HepG2 (cell line): Measurements from ENCODE around the gene SBSN. TPM values are rescaled to one million over a fixed set of nuclear protein-coding genes. Genes with fewer than 3 reads are reported as not detected.
A peak's percentile ranks its signal among the peaks of the same experiment; 100 is the strongest.

Experiments
- EZH2 ChIP-seq: conservative IDR thresholded peaks from 2 replicates; pipeline ENCODE4 v1.6.1; 2012; ENCODE audit warnings: mild to moderate bottlenecking, low read depth, low read length, moderate library complexity
- FOXJ3 ChIP-seq: sonication (generic); formaldehyde crosslinking; IDR thresholded peaks from 2 replicates; pipeline ENCODE4 v1.4.0; 2020; ENCODE audit warnings: missing genetic modification reagents, mild to moderate bottlenecking, borderline replicate concordance
- HES4 ChIP-seq: sonication (generic); formaldehyde crosslinking; IDR thresholded peaks from 2 replicates; pipeline ENCODE4 v1.9.0; 2021; ENCODE audit warnings: mild to moderate bottlenecking, missing genetic modification reagents, borderline replicate concordance
- MED13 ChIP-seq: sonication (generic); formaldehyde crosslinking; IDR thresholded peaks from 2 replicates; pipeline ENCODE4 v1.5.0; 2020; ENCODE audit warnings: missing genetic modification reagents
- NFIC ChIP-seq: IDR thresholded peaks from 2 replicates; pipeline ENCODE4 v1.6.1; 2012; ENCODE audit warnings: mild to moderate bottlenecking, low read length, inconsistent platforms
- NFKBIZ ChIP-seq: IDR thresholded peaks from 2 replicates; pipeline ENCODE4 v1.6.1; 2018; ENCODE audit warnings: missing genetic modification reagents, missing compliant biosample characterization
- PLRG1 ChIP-seq: fragments of 450-650 bp; conservative IDR thresholded peaks from 2 replicates; pipeline ENCODE4 v1.6.1; 2016
- SRSF9 ChIP-seq: fragments of 200-400 bp; formaldehyde crosslinking; IDR thresholded peaks from 2 replicates; pipeline ENCODE4 v1.6.1; 2018; ENCODE audit warnings: borderline replicate concordance, mild to moderate bottlenecking, low read depth, low read length; ENCODE audit not compliant: insufficient read depth, poor library complexity, severe bottlenecking
- XBP1 ChIP-seq: sonication (generic); formaldehyde crosslinking; IDR thresholded peaks from 2 replicates; pipeline ENCODE4 v1.5.0; 2020; ENCODE audit warnings: missing genetic modification reagents
- ZFP1 ChIP-seq: IDR thresholded peaks from 2 replicates; pipeline ENCODE4 v1.6.1; 2016
- ZFP36L2 ChIP-seq: sonication (generic); formaldehyde crosslinking; IDR thresholded peaks from 2 replicates; pipeline ENCODE4 v1.4.0; 2020; ENCODE audit warnings: missing genetic modification reagents
- ZKSCAN5 ChIP-seq: sonication (generic); formaldehyde crosslinking; IDR thresholded peaks from 2 replicates; pipeline ENCODE4 v1.5.1; 2020; ENCODE audit warnings: mild to moderate bottlenecking, missing genetic modification reagents
- ZMYM2 ChIP-seq: sonication (generic); formaldehyde crosslinking; IDR thresholded peaks from 2 replicates; pipeline ENCODE4 v1.8.0; 2022; ENCODE audit warnings: mild to moderate bottlenecking, missing genetic modification reagents
- ZNF264 ChIP-seq: sonication (generic); formaldehyde crosslinking; IDR thresholded peaks from 2 replicates; pipeline ENCODE4 v1.4.0; 2020; ENCODE audit warnings: missing genetic modification reagents
- ZNF335 ChIP-seq: sonication (generic); formaldehyde crosslinking; IDR thresholded peaks from 2 replicates; pipeline ENCODE4 v1.4.0; 2020; ENCODE audit warnings: missing genetic modification reagents
- ZNF33B ChIP-seq: sonication (generic); formaldehyde crosslinking; IDR thresholded peaks from 2 replicates; pipeline ENCODE4 v1.5.1; 2020; ENCODE audit warnings: mild to moderate bottlenecking, missing genetic modification reagents
- ZNF382 ChIP-seq: sonication (generic); formaldehyde crosslinking; IDR thresholded peaks from 2 replicates; pipeline ENCODE4 v1.5.0; 2020; ENCODE audit warnings: missing genetic modification reagents, mild to moderate bottlenecking, borderline replicate concordance
- ZNF552 ChIP-seq: sonication (generic); formaldehyde crosslinking; IDR thresholded peaks from 2 replicates; pipeline ENCODE4 v1.9.0; 2022; ENCODE audit warnings: missing genetic modification reagents, mild to moderate bottlenecking, borderline replicate concordance
- polyA plus RNA-seq, 8 experiments: library from polyadenylated mRNA; depleted of rRNA in 3 of 8; stranded (reverse) in 7 of 8; unstranded in 1 of 8; fragments of >200 nt; fragmentation: Illumina TruSeq in 4 of 8; extraction: Trizol in 4 of 8; gene quantifications; 2 replicates each; pipeline versions ENCODE4 v1.2.1 to v1.2.3, GENCODE V29; 2011 to 2016; ENCODE audit warnings: low read depth in 4 of 8, missing spikeins in 1 of 8, mixed read lengths in 1 of 8; ENCODE audit not compliant: insufficient read depth in 1 of 8
- total RNA-seq, 5 experiments: library from RNA; depleted of rRNA; stranded (reverse); fragments of >200 nt; fragmentation: Illumina TruSeq; extraction: Trizol; gene quantifications; 2 replicates each; pipeline ENCODE4 v1.2.3, GENCODE V29; 2016; ENCODE audit warnings: low read depth in 1 of 5
- TF ChIP-seq, protein P1 (sequence below): sonication (generic); formaldehyde crosslinking; conservative IDR thresholded peaks from 2 replicates; pipeline ENCODE4 v1.4.0; 2020; ENCODE audit warnings: missing genetic modification reagents
- TF ChIP-seq, protein P2 (sequence below): sonication (generic); formaldehyde crosslinking; IDR thresholded peaks from 2 replicates; pipeline ENCODE4 v1.8.1; 2023; ENCODE audit warnings: missing genetic modification reagents, mild to moderate bottlenecking, borderline replicate concordance
- TF ChIP-seq, protein P3 (sequence below): sonication (generic); formaldehyde crosslinking; IDR thresholded peaks from 2 replicates; pipeline ENCODE4 v1.4.0; 2020; ENCODE audit warnings: missing genetic modification reagents
- TF ChIP-seq, protein P4 (sequence below): sonication (generic); formaldehyde crosslinking; IDR thresholded peaks from 2 replicates; pipeline ENCODE4 v1.4.0; 2020; ENCODE audit warnings: missing genetic modification reagents, low read depth, mild to moderate bottlenecking, borderline replicate concordance
- TF ChIP-seq, protein P5 (sequence below): sonication (generic); formaldehyde crosslinking; conservative IDR thresholded peaks from 2 replicates; pipeline ENCODE4 v1.8.0; 2022; ENCODE audit warnings: mild to moderate bottlenecking, moderate library complexity, missing genetic modification reagents

SBSN gene
- total and polyA plus RNA-seq, 2 of the 13 experiments (the other 11 are each of a cell fraction or from before 2014, with no cell fraction given), result not detected

DNA sequence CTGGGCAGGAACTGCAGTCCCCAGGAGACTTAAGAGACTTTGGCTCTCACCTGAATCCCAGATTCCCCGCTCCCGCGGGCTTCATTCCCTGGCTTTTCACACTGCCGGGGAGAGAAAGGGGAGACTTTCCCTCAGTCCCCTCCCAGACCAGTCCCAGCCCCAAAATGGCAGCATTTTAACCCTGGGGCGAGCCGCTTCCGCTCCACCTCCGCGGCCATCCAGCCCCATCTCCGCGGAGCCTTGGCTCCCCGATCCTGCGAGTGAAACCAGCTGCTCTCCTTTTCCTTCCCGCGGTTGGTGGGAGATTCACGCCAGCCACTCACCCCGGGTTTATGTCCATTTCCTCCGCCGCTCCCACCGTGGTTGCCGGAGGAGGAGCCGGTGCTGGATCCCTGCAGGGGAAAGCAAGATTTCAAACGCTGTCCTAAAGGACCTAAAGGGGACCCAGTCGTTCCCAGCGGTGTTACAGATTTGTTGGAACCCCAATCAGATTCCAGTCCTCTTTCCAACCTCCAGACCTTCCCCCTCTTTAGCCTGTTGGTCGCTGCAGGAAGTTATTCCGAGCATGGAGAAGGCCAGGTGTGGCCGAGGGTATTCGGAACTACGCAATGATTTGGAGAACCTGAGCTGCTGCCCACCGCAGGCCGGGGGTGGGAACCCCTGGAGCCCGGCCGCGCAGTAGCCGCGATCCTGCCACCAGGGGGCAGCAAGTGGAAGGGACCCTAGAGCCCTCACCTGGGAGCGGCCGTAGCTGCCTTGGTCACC, 18.1 kb downstream of the SBSN start (continued):
- TF ChIP-seq ZNF264 (CRISPR knock-in tag) (peak; percentile 15; the same call in 1 of the 2 replicates), ZMYM2 (CRISPR knock-in tag) (no peak), ZFP36L2 (no peak), ZNF552 (CRISPR knock-in tag) (no peak), SRSF9 (no peak), ZKSCAN5 (CRISPR knock-in tag) (no peak), ZFP1 (CRISPR knock-in tag) (no peak), ZNF33B (CRISPR knock-in tag) (no peak), ZNF382 (CRISPR knock-in tag) (no peak), XBP1 (no peak), PLRG1 (no peak), FOXJ3 (CRISPR knock-in tag) (no peak), NFIC (no peak), MED13 (CRISPR knock-in tag) (no peak), HES4 (0 out of 2 replicates have a peak, but pooled peaks have one; percentile 51), ZNF335 (CRISPR knock-in tag) (no peak; the same call in 1 of the 2 replicates), NFKBIZ (CRISPR knock-in tag) (no peak), EZH2 (no peak)
- TF ChIP-seq, protein P1, sequence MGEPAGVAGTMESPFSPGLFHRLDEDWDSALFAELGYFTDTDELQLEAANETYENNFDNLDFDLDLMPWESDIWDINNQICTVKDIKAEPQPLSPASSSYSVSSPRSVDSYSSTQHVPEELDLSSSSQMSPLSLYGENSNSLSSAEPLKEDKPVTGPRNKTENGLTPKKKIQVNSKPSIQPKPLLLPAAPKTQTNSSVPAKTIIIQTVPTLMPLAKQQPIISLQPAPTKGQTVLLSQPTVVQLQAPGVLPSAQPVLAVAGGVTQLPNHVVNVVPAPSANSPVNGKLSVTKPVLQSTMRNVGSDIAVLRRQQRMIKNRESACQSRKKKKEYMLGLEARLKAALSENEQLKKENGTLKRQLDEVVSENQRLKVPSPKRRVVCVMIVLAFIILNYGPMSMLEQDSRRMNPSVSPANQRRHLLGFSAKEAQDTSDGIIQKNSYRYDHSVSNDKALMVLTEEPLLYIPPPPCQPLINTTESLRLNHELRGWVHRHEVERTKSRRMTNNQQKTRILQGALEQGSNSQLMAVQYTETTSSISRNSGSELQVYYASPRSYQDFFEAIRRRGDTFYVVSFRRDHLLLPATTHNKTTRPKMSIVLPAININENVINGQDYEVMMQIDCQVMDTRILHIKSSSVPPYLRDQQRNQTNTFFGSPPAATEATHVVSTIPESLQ (CRISPR knock-in tag), result no peak
- TF ChIP-seq, protein P2, sequence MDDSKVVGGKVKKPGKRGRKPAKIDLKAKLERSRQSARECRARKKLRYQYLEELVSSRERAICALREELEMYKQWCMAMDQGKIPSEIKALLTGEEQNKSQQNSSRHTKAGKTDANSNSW (CRISPR knock-in tag), result no peak
- TF ChIP-seq, protein P3, sequence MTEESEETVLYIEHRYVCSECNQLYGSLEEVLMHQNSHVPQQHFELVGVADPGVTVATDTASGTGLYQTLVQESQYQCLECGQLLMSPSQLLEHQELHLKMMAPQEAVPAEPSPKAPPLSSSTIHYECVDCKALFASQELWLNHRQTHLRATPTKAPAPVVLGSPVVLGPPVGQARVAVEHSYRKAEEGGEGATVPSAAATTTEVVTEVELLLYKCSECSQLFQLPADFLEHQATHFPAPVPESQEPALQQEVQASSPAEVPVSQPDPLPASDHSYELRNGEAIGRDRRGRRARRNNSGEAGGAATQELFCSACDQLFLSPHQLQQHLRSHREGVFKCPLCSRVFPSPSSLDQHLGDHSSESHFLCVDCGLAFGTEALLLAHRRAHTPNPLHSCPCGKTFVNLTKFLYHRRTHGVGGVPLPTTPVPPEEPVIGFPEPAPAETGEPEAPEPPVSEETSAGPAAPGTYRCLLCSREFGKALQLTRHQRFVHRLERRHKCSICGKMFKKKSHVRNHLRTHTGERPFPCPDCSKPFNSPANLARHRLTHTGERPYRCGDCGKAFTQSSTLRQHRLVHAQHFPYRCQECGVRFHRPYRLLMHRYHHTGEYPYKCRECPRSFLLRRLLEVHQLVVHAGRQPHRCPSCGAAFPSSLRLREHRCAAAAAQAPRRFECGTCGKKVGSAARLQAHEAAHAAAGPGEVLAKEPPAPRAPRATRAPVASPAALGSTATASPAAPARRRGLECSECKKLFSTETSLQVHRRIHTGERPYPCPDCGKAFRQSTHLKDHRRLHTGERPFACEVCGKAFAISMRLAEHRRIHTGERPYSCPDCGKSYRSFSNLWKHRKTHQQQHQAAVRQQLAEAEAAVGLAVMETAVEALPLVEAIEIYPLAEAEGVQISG (CRISPR knock-in tag), result peak; percentile 91
- TF ChIP-seq, protein P4, sequence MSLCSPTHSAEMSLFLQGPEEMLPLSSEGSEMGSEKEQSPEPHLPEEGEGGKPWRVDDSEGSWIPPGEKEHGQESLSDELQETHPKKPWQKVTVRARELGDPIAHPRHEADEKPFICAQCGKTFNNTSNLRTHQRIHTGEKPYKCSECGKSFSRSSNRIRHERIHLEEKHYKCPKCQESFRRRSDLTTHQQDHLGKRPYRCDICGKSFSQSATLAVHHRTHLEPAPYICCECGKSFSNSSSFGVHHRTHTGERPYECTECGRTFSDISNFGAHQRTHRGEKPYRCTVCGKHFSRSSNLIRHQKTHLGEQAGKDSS, result no peak; the same call in 1 of the 2 replicates
- TF ChIP-seq, protein P5, sequence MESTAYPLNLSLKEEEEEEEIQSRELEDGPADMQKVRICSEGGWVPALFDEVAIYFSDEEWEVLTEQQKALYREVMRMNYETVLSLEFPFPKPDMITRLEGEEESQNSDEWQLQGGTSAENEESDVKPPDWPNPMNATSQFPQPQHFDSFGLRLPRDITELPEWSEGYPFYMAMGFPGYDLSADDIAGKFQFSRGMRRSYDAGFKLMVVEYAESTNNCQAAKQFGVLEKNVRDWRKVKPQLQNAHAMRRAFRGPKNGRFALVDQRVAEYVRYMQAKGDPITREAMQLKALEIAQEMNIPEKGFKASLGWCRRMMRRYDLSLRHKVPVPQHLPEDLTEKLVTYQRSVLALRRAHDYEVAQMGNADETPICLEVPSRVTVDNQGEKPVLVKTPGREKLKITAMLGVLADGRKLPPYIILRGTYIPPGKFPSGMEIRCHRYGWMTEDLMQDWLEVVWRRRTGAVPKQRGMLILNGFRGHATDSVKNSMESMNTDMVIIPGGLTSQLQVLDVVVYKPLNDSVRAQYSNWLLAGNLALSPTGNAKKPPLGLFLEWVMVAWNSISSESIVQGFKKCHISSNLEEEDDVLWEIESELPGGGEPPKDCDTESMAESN (CRISPR knock-in tag), result no peak; the same call in 1 of the 2 replicates
